ENCODE measurements around the gene SCNN1B. TPM values are rescaled to one million over a fixed set of nuclear protein-coding genes. Genes with fewer than 3 reads are reported as not detected.
"Not testable (repeated sequence)": the region's sequence is repeated elsewhere in the genome, so short reads cannot be mapped to it uniquely, and the experiment has no call there.

SCNN1B gene
- total RNA-seq, 1 experiment from 2014 or later, result 2.5 TPM

DNA sequence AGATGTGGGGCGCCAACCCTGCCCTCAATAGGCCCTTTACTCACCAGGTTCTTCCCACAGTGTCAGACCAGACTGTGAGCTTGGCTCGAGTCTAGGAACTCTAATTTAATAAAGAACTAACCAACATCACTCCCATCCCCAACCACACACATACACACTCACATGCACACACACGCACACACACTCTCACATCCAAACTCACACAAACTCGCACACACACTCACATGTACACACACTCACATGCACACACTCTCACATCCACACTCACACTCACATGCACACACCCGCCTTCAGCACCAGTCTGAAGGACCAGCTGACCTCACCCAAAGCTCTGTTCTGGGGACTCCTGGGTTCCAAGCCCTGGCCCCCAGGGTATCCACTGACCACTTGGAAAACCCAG is 87.1 kb downstream of the SCNN1B start:
- CTCF ChIA-PET, result interaction anchor here (0.6 kb wide), 2 partner anchors 40 to 168 kb away, joined by 3 to 6 read pairs; partner anchors contain the start of gene UBFD1

DNA sequence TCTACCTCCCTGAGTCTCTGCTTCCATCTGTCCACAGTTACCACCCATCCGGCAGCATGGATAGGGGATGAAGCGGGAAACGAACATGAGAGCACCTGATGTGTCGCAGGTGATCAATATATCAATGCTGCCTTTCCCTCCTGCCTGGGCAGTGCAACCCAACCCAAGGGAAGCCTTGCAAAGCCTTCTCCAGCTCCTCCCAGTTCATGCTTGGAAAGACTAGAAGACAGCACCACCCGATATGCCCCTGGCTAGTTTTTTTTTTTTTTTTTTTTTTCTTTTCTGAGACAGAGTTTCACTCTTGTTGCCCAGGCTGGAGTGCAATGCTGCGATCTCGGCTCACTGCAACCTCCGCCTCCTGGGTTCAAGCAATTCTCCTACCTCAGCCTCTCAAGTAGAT is 87.8 kb downstream of the SCNN1B start:
- DNase-seq (ENCODE audit: low spot score); H3K9me3 ChIP-seq (ENCODE audit: low read depth, low read length, poor library complexity, severe bottlenecking); H3K4me3 ChIP-seq (ENCODE audit: low read depth, low read length, poor library complexity, severe bottlenecking); H3K4me1 ChIP-seq (ENCODE audit: insufficient read depth, low read length, poor library complexity, severe bottlenecking); POLR2A ChIA-PET (ENCODE audit: low non-redundant PET); CTCF ChIA-PET; intact Hi-C loops (cut with micrococcal nuclease; ENCODE audit: unreplicated experiment); BruUV-seq (replicated peaks); H3K27me3 ChIP-seq (replicated peaks; ENCODE audit: insufficient read depth, low read depth, low read length, poor library complexity); H3K27ac ChIP-seq (ENCODE audit: low read depth, low read length, poor library complexity, severe bottlenecking): not testable (repeated sequence)
- H3K36me3 ChIP-seq (ENCODE audit: insufficient read depth, low read length, poor library complexity, severe bottlenecking), result peaks cover 20% of the 10 kb centered on the region

More for the DNA sequence above, 87.1 kb downstream of the SCNN1B start:
- no TSS peak for BruUV-seq (replicated peaks)
- no peaks in the 10 kb centered on the region for H3K27me3 ChIP-seq (replicated peaks; ENCODE audit: insufficient read depth, low read depth, low read length, poor library complexity)
- TF ChIP-seq, protein P1, sequence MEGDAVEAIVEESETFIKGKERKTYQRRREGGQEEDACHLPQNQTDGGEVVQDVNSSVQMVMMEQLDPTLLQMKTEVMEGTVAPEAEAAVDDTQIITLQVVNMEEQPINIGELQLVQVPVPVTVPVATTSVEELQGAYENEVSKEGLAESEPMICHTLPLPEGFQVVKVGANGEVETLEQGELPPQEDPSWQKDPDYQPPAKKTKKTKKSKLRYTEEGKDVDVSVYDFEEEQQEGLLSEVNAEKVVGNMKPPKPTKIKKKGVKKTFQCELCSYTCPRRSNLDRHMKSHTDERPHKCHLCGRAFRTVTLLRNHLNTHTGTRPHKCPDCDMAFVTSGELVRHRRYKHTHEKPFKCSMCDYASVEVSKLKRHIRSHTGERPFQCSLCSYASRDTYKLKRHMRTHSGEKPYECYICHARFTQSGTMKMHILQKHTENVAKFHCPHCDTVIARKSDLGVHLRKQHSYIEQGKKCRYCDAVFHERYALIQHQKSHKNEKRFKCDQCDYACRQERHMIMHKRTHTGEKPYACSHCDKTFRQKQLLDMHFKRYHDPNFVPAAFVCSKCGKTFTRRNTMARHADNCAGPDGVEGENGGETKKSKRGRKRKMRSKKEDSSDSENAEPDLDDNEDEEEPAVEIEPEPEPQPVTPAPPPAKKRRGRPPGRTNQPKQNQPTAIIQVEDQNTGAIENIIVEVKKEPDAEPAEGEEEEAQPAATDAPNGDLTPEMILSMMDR (conservative IDR thresholded peaks at IDR 0.05; ENCODE audit: low read depth, low read length), result no peak
- no peak for TF ChIP-seq EZH2 (IDR thresholded peaks at IDR 0.05; ENCODE audit: borderline replicate concordance, low read depth, low read length, poor library complexity, severe bottlenecking)
- no peaks in the 10 kb centered on the region for H3K9me3 ChIP-seq (ENCODE audit: low read depth, low read length, poor library complexity, severe bottlenecking)
- H3K4me3 ChIP-seq (ENCODE audit: low read depth, low read length, poor library complexity, severe bottlenecking), result no peak overlapping the region
- no peaks in the 10 kb centered on the region for H3K4me1 ChIP-seq (ENCODE audit: insufficient read depth, low read length, poor library complexity, severe bottlenecking)
- POLR2A ChIA-PET (ENCODE audit: low non-redundant PET), result no interaction called here
- intact Hi-C loops (cut with micrococcal nuclease; ENCODE audit: unreplicated experiment), result no loop called here
- DNase-seq (ENCODE audit: low spot score), result no peak
- H3K36me3 ChIP-seq (ENCODE audit: insufficient read depth, low read length, poor library complexity, severe bottlenecking), result peaks cover 20% of the 10 kb centered on the region
- no peak overlapping the region for H3K27ac ChIP-seq (ENCODE audit: low read depth, low read length, poor library complexity, severe bottlenecking)

DNA sequence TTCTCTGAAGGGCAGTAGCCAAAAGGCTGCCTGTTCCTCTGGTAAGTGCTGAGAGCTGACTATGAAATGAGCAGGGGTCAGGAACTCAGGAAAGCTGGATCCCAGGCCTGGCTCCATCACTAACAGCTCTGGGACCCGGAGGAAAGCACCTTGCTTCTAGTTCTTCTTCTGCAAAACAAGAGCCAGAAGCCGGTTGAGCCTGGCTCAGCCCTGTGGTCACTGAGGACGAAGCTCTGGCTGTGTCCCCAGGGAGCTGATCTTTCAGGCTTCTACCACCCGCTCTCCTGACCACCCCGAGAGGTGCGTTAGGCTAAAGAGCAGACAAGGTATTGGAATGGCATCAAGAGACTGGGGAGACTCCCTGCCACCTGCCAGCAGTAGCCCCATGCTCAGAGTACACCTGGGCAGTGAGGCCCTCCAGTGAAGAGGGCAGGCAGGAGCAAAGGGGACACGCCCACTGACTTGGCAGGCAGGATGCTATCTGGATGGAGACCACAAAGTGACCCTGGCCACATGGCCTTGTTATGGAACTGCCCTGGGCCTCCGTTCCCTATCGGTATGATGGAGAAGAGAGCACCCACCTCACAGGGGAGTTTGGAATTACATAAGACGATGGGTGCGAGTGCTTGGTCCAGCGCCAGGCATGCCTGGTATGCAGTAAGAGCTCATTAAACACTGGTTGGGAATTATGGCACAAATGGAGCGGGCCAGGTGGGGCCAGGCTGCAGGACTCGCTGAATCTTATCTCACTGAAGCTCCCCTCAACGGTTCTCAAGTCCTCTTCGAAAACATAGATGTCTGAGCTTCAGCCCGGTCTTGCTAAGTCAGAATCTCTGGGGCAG is 89.5 kb downstream of the SCNN1B start:
- ChIA-PET POLR2A (ENCODE audit: low non-redundant PET) (no interaction called here), CTCF (no interaction called here)
- TF ChIP-seq EZH2 (IDR thresholded peaks at IDR 0.05; ENCODE audit: borderline replicate concordance, low read depth, low read length, poor library complexity, severe bottlenecking), result no peak
- TF ChIP-seq, protein P1 (conservative IDR thresholded peaks at IDR 0.05; ENCODE audit: low read depth, low read length), result no peak
- Histone ChIP-seq H3K4me1 (ENCODE audit: insufficient read depth, low read length, poor library complexity, severe bottlenecking) (no peaks in the 10 kb centered on the region), H3K27ac (ENCODE audit: low read depth, low read length, poor library complexity, severe bottlenecking) (no peak overlapping the region), H3K4me3 (ENCODE audit: low read depth, low read length, poor library complexity, severe bottlenecking) (no peak overlapping the region), H3K36me3 (ENCODE audit: insufficient read depth, low read length, poor library complexity, severe bottlenecking) (peaks cover 30% of the 10 kb centered on the region), H3K9me3 (ENCODE audit: low read depth, low read length, poor library complexity, severe bottlenecking) (no peaks in the 10 kb centered on the region), H3K27me3 (replicated peaks; ENCODE audit: insufficient read depth, low read depth, low read length, poor library complexity) (no peaks in the 10 kb centered on the region)
- BruUV-seq (replicated peaks), result no TSS peak
- intact Hi-C loops (cut with micrococcal nuclease; ENCODE audit: unreplicated experiment), result no loop called here
- no peak for DNase-seq (ENCODE audit: low spot score)

DNA sequence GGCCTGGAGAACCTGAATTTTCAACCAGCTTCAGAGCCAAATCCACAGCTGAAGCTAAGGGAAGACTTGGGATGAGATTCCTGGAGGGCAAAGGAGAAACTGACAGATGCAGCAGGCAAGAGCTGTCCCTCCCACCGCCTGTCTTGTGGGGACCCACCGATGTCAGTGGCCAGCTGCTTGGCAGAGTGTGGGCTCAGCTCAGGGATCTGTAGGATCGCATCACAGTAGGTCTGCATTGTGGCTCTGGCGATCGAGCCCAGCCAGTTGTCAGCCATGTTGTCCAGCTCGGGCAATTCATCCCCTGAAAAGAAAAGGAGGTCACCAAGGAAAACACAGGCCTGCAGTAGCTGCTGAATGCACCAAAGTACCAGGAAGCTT is 90.1 kb downstream of the SCNN1B start:
- CTCF ChIA-PET, result no interaction called here

More for the DNA sequence above, 90.1 kb downstream of the SCNN1B start:
- TF ChIP-seq EZH2 (IDR thresholded peaks at IDR 0.05; ENCODE audit: borderline replicate concordance, low read depth, low read length, poor library complexity, severe bottlenecking), result no peak
- TF ChIP-seq, protein P1 (conservative IDR thresholded peaks at IDR 0.05; ENCODE audit: low read depth, low read length), result no peak
- no peak overlapping the region for H3K4me3 ChIP-seq (ENCODE audit: low read depth, low read length, poor library complexity, severe bottlenecking)
- H3K27me3 ChIP-seq (replicated peaks; ENCODE audit: insufficient read depth, low read depth, low read length, poor library complexity), result no peaks in the 10 kb centered on the region
- H3K27ac ChIP-seq (ENCODE audit: low read depth, low read length, poor library complexity, severe bottlenecking), result no peak overlapping the region
- DNase-seq (ENCODE audit: low spot score), result no peak
- peaks cover 33% of the 10 kb centered on the region for H3K36me3 ChIP-seq (ENCODE audit: insufficient read depth, low read length, poor library complexity, severe bottlenecking)
- no peaks in the 10 kb centered on the region for H3K9me3 ChIP-seq (ENCODE audit: low read depth, low read length, poor library complexity, severe bottlenecking)
- no TSS peak for BruUV-seq (replicated peaks)
- no peaks in the 10 kb centered on the region for H3K4me1 ChIP-seq (ENCODE audit: insufficient read depth, low read length, poor library complexity, severe bottlenecking)
- POLR2A ChIA-PET (ENCODE audit: low non-redundant PET), result no interaction called here
- intact Hi-C loops (cut with micrococcal nuclease; ENCODE audit: unreplicated experiment), result no loop called here
